Astrocyte of the cerebellum (primary cell): ENCODE measurements around the gene MAML2.

Source experiments
- DNase-seq: peaks from one replicate; pipeline ENCODE4 v3.0.0-alpha.2; 2011; ENCODE audit warnings: low read depth
- H3K4me3 ChIP-seq: 2 replicates; pipeline ENCODE4 v1.5.1; 2011; ENCODE audit warnings: mild to moderate bottlenecking, low read depth, low read length, moderate library complexity
- CTCF ChIP-seq: IDR thresholded peaks from 2 replicates; pipeline ENCODE4 v1.5.1; 2012; ENCODE audit warnings: low read length, low read depth, moderate library complexity, mild to moderate bottlenecking; ENCODE audit errors: missing control alignments
- in situ Hi-C: cut with HindIII; loops from 2 replicates; pipeline ENCODE4 v1.10.0; 2017; ENCODE audit warnings: low sequenced_read_pairs

Gene MAML2

DNA sequence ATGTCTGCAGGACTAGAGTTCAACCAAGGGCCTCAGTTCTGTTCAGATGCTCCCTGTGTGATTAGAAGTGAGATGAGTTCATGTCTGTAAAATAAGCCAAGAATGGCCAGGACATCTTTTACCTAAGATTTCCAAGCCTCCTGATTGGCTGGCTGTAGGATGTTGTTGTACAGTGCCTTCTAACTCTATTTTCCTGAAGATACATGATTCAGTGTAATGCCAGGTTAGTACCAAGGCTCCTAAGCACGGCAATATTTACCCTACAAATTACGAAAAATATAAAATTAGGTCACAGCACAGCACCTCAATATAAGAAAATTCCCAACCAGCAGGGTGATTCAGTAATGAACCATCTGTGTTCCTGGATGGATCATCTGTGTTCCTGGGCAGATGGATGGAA lies 279.1 kb downstream of the MAML2 start:
- in situ Hi-C loops: no loop called here
- TF ChIP-seq CTCF: no peak
- H3K4me3 ChIP-seq: no peak overlapping the region
- DNase-seq: no peak

DNA sequence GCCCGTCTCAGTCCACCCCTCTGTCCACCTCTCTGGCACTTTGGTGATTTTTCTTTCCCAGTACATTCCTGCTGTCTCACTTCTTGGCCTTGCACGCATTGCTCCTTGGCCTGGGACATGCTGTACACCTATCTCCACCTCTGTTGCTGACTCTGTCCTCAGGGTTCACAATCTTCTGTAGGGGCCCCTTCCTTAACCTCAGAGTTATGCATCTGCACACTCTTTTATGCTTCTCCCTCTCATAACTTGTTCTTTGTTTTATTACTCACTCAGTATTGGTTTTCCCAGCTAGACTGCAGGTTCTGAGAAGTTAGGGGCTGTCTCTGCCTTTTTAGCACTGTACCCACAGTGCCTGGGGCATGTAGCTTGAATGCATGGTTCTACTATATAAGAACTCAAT lies 279.9 kb downstream of the MAML2 start:
- no peak overlapping the region for H3K4me3 ChIP-seq
- in situ Hi-C loops: no loop called here
- DNase-seq: no peak
- no peak for TF ChIP-seq CTCF

DNA sequence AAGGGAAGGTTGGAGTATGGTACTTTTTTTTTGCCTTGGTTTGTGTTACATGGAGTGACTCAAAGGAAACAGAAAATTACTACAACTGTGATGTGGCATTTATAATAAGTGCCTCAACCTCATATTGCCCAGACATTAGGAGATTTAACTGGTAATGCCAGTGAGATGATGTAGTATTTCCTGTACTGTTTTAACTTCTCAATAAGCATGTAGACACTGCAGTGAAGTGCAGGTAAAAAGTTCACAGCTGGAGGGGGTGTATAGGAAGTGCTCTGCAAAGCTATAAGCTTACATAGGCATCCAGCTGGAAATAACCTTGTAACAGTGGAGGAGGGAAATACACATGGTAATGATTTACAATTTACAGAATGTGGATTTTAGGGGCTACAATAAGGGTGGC lies 280.9 kb downstream of the MAML2 start:
- DNase-seq: no peak
- TF ChIP-seq CTCF: no peak
- in situ Hi-C loops: no loop called here
- H3K4me3 ChIP-seq: no peak overlapping the region

DNA sequence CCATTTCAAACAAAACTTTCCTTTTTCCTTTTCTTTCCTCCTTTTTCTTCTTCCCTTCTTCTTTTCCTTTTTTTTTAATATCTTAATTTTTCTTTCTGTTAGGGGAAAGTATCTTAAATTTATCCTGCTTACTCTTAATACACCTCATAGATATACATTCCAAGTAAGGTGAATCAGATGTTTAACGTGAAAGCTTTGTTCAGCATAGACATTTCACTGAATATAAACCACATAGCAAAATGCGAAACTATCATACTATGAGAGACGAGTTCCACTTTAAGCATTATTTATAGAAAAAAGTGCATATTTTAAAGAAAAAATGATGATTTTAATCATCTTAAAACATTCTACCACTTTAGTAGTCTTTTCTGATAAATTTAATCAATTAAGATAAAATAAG lies 281.3 kb downstream of the MAML2 start:
- in situ Hi-C loops: no loop called here
- H3K4me3 ChIP-seq: no peak overlapping the region
- DNase-seq: no peak
- no peak for TF ChIP-seq CTCF

- no peak for TF ChIP-seq CTCF
- in situ Hi-C loops: no loop called here
- no peak for DNase-seq
- H3K4me3 ChIP-seq: no peak overlapping the region
Measured at GRCh38 chr11:96061069-96061468, 281.9 kb downstream of the MAML2 start.

- no peak for TF ChIP-seq CTCF
- in situ Hi-C loops: no loop called here
- no peak for DNase-seq
- no peak overlapping the region for H3K4me3 ChIP-seq
Measured at GRCh38 chr11:96057502-96057901, 285.5 kb downstream of the MAML2 start.

- TF ChIP-seq CTCF: no peak
- no peak overlapping the region for H3K4me3 ChIP-seq
- DNase-seq: no peak
- in situ Hi-C loops: no loop called here
Measured at GRCh38 chr11:96056576-96056975, 286.4 kb downstream of the MAML2 start.
